Activated CD4-positive, alpha-beta T cell treated with anti-CD3 and anti-CD28 coated beads for 24 hours (primary cell): Measurements from ENCODE around the gene CYCS.

Experiments used
- DNase-seq, 2 donors: peaks; one replicate each; pipeline ENCODE4 v3.0.0-alpha.2; 2020; ENCODE audit warnings: low read depth in 2 of 2

Gene CYCS

GRCh38 chr7:25125137-25125946, at the start of gene CYCS:
Gene CYCS, minus strand, starts transcription at chr7:25125260. Its CDS starts 1,141 bp downstream, at chr7:25124119.
- peak; percentile 97 to 98 for DNase-seq

GRCh38 chr7:25173184-25173583, 48.1 kb upstream of the CYCS start:
- DNase-seq, result no peak

GRCh38 chr7:25171516-25171915, 46.5 kb upstream of the CYCS start:
- no peak for DNase-seq

GRCh38 chr7:25171071-25171470, 46.0 kb upstream of the CYCS start:
- DNase-seq, result no peak

DNA sequence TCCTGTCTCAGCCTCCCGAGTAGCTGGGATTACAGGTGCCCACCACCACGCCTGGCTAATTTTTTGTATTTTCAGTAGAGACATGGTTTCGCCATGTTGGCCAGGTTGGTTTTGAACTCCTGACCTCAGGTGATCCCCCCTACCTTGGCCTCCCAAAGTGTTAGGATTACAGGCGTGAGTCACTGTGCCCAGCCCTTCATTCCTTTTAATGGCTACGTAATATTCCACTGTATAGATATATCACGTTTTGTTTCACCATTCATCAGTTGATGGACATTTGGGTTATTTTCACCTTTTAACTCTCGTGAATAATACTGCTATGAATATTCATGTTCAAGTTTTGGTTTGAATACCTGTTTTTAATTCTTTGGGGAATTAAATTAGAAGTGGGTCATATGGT, 44.6 kb upstream of the CYCS start:
- no peak for DNase-seq

GRCh38 chr7:25168145-25168544, 43.1 kb upstream of the CYCS start:
- no peak for DNase-seq

DNA sequence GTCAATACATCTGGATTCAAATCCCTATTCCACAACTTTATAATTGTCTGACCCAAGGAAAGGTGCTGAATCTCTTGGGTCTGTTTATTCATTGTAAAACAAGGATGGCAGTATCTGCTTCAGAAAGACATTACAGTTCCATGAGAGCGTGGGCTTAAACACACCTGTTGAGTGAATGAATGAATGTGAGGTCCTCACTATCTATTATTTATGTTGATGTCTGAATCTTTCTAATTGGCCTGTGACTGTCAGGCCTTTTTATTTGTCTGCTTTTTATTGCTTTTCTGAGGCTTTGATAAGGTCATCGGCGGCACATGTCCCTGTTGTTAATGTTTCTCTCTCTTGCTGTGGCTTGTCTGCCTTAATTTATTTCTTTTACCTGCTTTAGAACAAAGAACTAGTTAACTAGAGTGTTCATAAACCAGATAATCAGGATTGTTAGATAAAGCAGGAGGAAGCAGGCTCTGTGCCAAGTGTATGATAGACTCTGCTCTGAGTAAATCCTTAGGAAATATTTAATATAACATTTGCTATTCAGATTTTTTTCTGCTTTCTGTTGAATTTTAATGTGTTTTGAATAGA, 42.3 kb upstream of the CYCS start:
- no peak for DNase-seq

GRCh38 chr7:25159983-25160596, 35.0 kb upstream of the CYCS start:
- peak in 1 of 2 donors; percentile 7 for DNase-seq

DNA sequence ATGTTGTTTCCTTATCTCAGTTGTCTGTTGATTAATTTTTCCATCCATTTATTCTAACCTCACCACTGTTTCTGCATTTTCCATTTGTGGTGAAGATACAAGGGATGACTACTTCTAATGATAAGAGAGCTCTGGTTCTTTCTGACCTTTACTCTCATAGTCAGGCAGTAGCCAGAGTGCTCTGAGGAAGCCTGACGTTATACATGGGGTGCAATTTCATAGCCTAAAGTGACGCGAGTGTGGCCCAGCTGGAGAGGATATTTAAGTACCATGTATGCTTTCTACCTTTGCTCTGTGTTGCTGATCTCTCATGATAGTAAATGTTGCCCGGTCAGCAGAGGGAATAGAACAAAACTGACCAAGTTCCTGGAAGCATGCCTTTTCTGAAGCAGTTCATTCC, 33.9 kb upstream of the CYCS start:
- no peak for DNase-seq

DNA sequence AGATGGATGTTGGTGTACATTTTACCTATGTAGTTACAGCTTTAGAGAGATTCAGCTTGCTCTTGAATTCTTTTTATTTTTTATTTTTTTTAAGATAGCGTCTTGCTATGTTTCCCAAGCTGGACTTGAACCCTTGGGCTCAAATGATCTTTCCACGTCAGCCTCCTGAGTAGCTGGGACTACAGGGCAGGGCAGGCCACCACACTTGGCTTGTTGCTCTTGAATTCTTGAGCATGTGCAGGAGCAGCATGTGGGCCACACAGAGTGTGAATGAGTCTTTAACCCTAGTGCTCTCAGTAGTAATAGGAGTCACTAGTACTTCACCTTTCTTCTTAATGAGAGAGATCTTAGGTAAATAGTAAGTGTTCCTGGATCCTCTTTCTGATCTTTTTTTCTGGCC, 26.7 kb upstream of the CYCS start:
- no peak for DNase-seq

- DNase-seq, result no peak
These were observed 24.8 kb upstream of the CYCS start for GRCh38 chr7:25149836-25150235.

- no peak for DNase-seq
These were observed 23.9 kb upstream of the CYCS start for GRCh38 chr7:25148772-25149575.

- DNase-seq, result no peak
These were observed 18.7 kb upstream of the CYCS start for GRCh38 chr7:25143763-25144162.

GRCh38 chr7:25139536-25139935, 14.5 kb upstream of the CYCS start:
- DNase-seq, result no peak

DNA sequence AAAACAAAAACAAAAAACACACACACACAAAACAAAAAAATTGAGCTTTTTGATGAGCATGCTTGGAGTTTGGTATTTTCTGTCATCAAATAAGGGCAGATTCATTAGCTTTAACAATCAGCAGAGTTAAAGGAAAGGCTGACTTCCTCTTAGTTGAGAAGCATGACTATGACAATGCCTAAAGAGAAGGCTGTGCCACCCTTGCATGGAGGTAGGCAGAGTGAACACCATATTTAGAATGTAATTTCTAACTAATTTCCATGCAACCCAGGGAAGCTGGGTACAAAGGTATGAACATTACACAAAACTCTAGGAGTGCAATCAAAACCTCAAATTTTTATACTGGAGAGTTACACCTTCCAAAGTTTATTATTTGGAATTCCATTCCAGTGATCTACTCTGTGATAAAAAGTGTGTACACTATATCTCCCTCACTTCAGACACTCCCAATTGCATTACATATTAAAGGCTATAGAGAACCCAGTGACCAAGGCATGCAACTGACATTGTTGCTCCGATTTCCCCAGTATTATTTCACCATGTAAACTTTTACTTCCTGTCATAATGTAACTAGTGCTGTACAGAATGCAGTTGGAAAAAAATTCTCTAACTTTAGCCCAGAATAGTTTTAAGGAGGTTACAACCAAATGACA, 9.4 kb upstream of the CYCS start:
- no peak for DNase-seq

GRCh38 chr7:25132430-25132829, 7.4 kb upstream of the CYCS start:
- no peak for DNase-seq

DNA sequence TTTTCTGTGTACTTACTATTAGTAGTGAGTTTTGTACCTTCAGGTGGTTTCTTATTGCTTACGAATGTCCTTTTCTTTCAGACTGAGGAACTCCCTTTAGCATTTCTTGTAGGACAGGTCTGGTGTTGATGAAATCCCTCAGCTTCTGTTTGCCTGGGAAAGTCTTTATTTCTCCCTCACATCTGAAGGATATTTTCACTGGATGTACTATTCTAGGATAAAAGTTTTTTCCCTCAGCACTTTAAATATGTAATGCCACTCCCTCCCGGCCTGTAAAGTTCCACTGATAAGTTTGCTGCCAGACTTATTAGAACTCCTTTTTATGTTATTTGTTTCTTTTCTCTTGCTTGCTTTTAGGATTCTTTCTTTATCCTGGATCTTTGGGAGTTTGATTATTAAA, 1.7 kb upstream of the CYCS start:
- no peak for DNase-seq

GRCh38 chr7:25124465-25125136, 459 bp downstream of the CYCS start:
- peak in 1 of 2 donors; percentile 7 for DNase-seq

GRCh38 chr7:25122373-25122772, 2.7 kb downstream of the CYCS start:
- no peak for DNase-seq

GRCh38 chr7:25121599-25121998, 3.5 kb downstream of the CYCS start:
- DNase-seq, result no peak

- no peak for DNase-seq
These were observed 6.0 kb downstream of the CYCS start for GRCh38 chr7:25119102-25119501.
